HG02642 (cell line): ENCODE data around the gene TRAF4.
"Not testable (repeated sequence)": the region's sequence is repeated elsewhere in the genome, so short reads cannot be mapped to it uniquely, and the experiment has no call there.

ENCODE experiments used
- ATAC-seq: cut with Tn5 transposase; IDR thresholded peaks from one replicate; pipeline ENCODE4 v1.9.1; 2021; ENCODE audit warnings: mild to moderate bottlenecking; ENCODE audit not compliant: unreplicated experiment, poor library complexity

The TRAF4 gene

GRCh38 chr17:28712705-28713415 is 31.0 kb upstream of the TRAF4 start:
- no peak for ATAC-seq

- no peak for ATAC-seq
Observed at GRCh38 chr17:28714281-28714680, 29.5 kb upstream of the TRAF4 start.

GRCh38 chr17:28715217-28715616 is 28.6 kb upstream of the TRAF4 start:
- no peak for ATAC-seq

- no peak for ATAC-seq
Observed at GRCh38 chr17:28716740-28717577, 26.9 kb upstream of the TRAF4 start.

GRCh38 chr17:28717578-28718332 is 26.1 kb upstream of the TRAF4 start, which contains the start of gene RAB34:
TSS of gene RAB34 (minus strand) at chr17:28717868. CDS start at chr17:28717266, 602 bp downstream.
- ATAC-seq, result no peak

- no peak for ATAC-seq
Observed at GRCh38 chr17:28718333-28719020, 25.3 kb upstream of the TRAF4 start.

GRCh38 chr17:28719021-28719433 is 24.8 kb upstream of the TRAF4 start:
- no peak for ATAC-seq

GRCh38 chr17:28720247-28720996 is 23.4 kb upstream of the TRAF4 start:
- no peak for ATAC-seq

GRCh38 chr17:28720997-28721329 is 22.8 kb upstream of the TRAF4 start:
- ATAC-seq, result not testable (repeated sequence)

GRCh38 chr17:28722417-28723158 is 21.2 kb upstream of the TRAF4 start:
- ATAC-seq, result no peak

- ATAC-seq, result no peak
Observed at GRCh38 chr17:28723159-28723835, 20.5 kb upstream of the TRAF4 start.

- not testable (repeated sequence) for ATAC-seq
Observed at GRCh38 chr17:28723836-28724499, 19.8 kb upstream of the TRAF4 start.

GRCh38 chr17:28724500-28725165 is 19.2 kb upstream of the TRAF4 start:
- no peak for ATAC-seq

- ATAC-seq, result no peak
Observed at GRCh38 chr17:28725166-28725659, 18.6 kb upstream of the TRAF4 start.

- no peak for ATAC-seq
Observed at GRCh38 chr17:28725660-28726225, 18.1 kb upstream of the TRAF4 start.

- ATAC-seq, result peak; percentile 8
Observed at GRCh38 chr17:28726226-28726626, 17.6 kb upstream of the TRAF4 start, which contains the start of gene TLCD1. TSS of gene TLCD1 (minus strand) at chr17:28726233. CDS start at chr17:28726097, 136 bp downstream.
